GOT3 (cell line): ENCODE data around the gene PCDHGA5.
"Not testable (repeated sequence)": the region's sequence is repeated elsewhere in the genome, so short reads cannot be mapped to it uniquely, and the experiment has no call there.

Source experiments
- DNase-seq: peaks from one replicate; lab custom pipeline; 2025; ENCODE audit warnings: mixed read lengths; lab: John Stamatoyannopoulos, UW

Gene PCDHGA5

GRCh38 chr5:141387557-141388311, 23.8 kb downstream of the PCDHGA5 start, which contains the start of gene PCDHGB4:
Gene PCDHGB4, plus strand, starts transcription at chr5:141387698. Its CDS starts 187 bp downstream, at chr5:141387885.
- not testable (repeated sequence) for DNase-seq

- DNase-seq, result no peak
Measured at GRCh38 chr5:141388661-141389060, 24.7 kb downstream of the PCDHGA5 start.

- DNase-seq, result no peak
Measured at GRCh38 chr5:141389153-141390042, 25.4 kb downstream of the PCDHGA5 start.

GRCh38 chr5:141392429-141393198, 28.7 kb downstream of the PCDHGA5 start, which contains the start of gene PCDHGA8:
Gene PCDHGA8, plus strand, starts transcription at chr5:141392633. Its CDS starts 181 bp downstream, at chr5:141392814.
- no peak for DNase-seq

- no peak for DNase-seq
Measured at GRCh38 chr5:141393267-141393666, 29.3 kb downstream of the PCDHGA5 start.

GRCh38 chr5:141394401-141395187, 30.6 kb downstream of the PCDHGA5 start:
- not testable (repeated sequence) for DNase-seq

- DNase-seq, result not testable (repeated sequence)
Measured at GRCh38 chr5:141397756-141398551, 34.0 kb downstream of the PCDHGA5 start, which contains the start of gene PCDHGB5. Gene PCDHGB5, plus strand, starts transcription at chr5:141397947. Its CDS starts 181 bp downstream, at chr5:141398128.

GRCh38 chr5:141398608-141399007, 34.6 kb downstream of the PCDHGA5 start:
- no peak for DNase-seq

- no peak for DNase-seq
Measured at GRCh38 chr5:141399555-141400258, 35.7 kb downstream of the PCDHGA5 start.

- DNase-seq, result no peak
Measured at GRCh38 chr5:141402553-141403243, 38.7 kb downstream of the PCDHGA5 start, which contains the start of gene PCDHGA9. Gene PCDHGA9, plus strand, starts transcription at chr5:141402778. Its CDS starts 175 bp downstream, at chr5:141402953.

- DNase-seq, result no peak
Measured at GRCh38 chr5:141403387-141403786, 39.4 kb downstream of the PCDHGA5 start.

GRCh38 chr5:141407790-141408505, 44.0 kb downstream of the PCDHGA5 start, which contains the start of gene PCDHGB6:
Gene PCDHGB6, plus strand, starts transcription at chr5:141408021. Its CDS starts 182 bp downstream, at chr5:141408203.
- not testable (repeated sequence) for DNase-seq

- DNase-seq, result no peak
Measured at GRCh38 chr5:141409598-141410306, 45.8 kb downstream of the PCDHGA5 start.

- no peak for DNase-seq
Measured at GRCh38 chr5:141411575-141411974, 47.6 kb downstream of the PCDHGA5 start.

GRCh38 chr5:141412854-141413539, 49.0 kb downstream of the PCDHGA5 start, which contains the start of gene PCDHGA10:
Gene PCDHGA10, plus strand, starts transcription at chr5:141412987. Its CDS starts 189 bp downstream, at chr5:141413176.
- DNase-seq, result no peak

GRCh38 chr5:141413540-141414069, 49.6 kb downstream of the PCDHGA5 start:
- no peak for DNase-seq
